ENCODE measurements around the gene FANCC.

DNA sequence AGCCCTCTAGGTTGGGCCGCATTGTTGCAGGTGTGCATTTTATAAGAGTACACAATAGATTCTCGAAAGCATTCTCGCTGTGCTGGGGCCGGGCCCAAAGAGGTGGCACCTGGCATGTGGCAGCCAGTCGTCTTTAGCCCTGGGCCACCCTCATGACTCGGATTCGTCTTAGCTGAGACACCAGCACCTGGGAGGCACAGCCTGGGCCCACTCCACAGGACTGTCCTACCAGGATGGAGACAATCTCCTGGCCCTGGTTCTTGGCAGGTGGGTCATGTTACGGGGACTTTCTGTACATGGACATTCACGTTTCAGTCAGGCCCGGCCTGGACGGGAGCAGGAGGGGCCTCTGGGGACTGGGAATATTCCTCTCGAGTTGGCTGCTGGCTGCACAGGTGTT, 212.5 kb downstream of the FANCC start:
- TF ChIP-seq, protein P1, sequence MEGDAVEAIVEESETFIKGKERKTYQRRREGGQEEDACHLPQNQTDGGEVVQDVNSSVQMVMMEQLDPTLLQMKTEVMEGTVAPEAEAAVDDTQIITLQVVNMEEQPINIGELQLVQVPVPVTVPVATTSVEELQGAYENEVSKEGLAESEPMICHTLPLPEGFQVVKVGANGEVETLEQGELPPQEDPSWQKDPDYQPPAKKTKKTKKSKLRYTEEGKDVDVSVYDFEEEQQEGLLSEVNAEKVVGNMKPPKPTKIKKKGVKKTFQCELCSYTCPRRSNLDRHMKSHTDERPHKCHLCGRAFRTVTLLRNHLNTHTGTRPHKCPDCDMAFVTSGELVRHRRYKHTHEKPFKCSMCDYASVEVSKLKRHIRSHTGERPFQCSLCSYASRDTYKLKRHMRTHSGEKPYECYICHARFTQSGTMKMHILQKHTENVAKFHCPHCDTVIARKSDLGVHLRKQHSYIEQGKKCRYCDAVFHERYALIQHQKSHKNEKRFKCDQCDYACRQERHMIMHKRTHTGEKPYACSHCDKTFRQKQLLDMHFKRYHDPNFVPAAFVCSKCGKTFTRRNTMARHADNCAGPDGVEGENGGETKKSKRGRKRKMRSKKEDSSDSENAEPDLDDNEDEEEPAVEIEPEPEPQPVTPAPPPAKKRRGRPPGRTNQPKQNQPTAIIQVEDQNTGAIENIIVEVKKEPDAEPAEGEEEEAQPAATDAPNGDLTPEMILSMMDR (IDR thresholded peaks at IDR 0.05): no peak
- no peak for TF ChIP-seq POLR2A (IDR thresholded peaks at IDR 0.05)
